NB4 (cell line): ENCODE data around the gene SDSL.
A peak's percentile ranks its signal among the peaks of the same experiment; 100 is the strongest.

Experiments used
- DNase-seq: peaks from one replicate; pipeline ENCODE4 v3.0.0; 2010; ENCODE audit warnings: low read depth
- H3K4me3 ChIP-seq: one replicate; pipeline ENCODE4 v1.5.1; 2011; ENCODE audit warnings: mild to moderate bottlenecking, low read depth, low read length, moderate library complexity
- MAX ChIP-seq: IDR thresholded peaks from 2 replicates; pipeline ENCODE4 v1.6.1; 2011; ENCODE audit warnings: low read depth, low read length
- MYC ChIP-seq: IDR thresholded peaks from 2 replicates; pipeline ENCODE4 v1.6.1; 2011; ENCODE audit warnings: low read depth, low read length
- POLR2A ChIP-seq: IDR thresholded peaks from 2 replicates; pipeline ENCODE4 v1.6.1; 2011; ENCODE audit warnings: mild to moderate bottlenecking; ENCODE audit not compliant: insufficient read length; ENCODE audit errors: extremely low read depth
- TF ChIP-seq, protein P1 (sequence below): IDR thresholded peaks from one replicate; pipeline ENCODE4 v1.5.1; 2012; ENCODE audit warnings: low read depth, low read length

The SDSL gene

DNA sequence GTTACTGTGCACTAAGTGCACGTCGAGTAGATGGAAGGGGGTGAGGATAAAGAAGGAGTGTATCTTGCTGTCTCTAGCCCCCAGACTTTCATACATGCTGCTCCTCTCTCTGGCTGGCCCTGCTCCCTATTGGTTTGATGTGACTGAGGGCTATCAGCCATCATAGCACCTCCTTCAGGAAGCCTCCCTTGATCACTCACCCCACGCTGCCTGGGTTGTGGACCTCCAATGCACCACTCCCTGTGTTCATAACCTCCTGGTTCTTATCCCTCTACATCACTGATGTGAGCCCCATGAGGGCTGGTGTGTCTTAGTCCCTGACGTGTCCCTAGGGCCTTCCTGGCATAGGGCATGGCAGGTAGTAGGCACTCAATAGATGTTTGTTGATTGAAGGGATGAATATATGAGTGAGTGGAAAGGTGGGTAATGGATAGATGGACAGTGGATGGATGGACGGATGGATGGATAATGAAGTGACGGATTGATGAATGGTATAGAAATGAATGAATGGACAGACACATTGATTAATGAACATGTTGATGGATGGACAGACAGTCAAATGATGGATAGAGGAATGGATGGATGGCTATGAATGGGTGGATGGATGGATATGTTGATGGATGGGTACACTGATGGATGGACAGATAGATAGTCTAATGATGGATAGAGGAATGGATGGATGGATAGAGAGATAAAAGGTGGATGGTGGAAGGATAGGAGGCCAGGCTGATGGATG is 15.0 kb downstream of the SDSL start:
- DNase-seq, result no peak
- H3K4me3 ChIP-seq, result no peak overlapping the region
- TF ChIP-seq, protein P1, sequence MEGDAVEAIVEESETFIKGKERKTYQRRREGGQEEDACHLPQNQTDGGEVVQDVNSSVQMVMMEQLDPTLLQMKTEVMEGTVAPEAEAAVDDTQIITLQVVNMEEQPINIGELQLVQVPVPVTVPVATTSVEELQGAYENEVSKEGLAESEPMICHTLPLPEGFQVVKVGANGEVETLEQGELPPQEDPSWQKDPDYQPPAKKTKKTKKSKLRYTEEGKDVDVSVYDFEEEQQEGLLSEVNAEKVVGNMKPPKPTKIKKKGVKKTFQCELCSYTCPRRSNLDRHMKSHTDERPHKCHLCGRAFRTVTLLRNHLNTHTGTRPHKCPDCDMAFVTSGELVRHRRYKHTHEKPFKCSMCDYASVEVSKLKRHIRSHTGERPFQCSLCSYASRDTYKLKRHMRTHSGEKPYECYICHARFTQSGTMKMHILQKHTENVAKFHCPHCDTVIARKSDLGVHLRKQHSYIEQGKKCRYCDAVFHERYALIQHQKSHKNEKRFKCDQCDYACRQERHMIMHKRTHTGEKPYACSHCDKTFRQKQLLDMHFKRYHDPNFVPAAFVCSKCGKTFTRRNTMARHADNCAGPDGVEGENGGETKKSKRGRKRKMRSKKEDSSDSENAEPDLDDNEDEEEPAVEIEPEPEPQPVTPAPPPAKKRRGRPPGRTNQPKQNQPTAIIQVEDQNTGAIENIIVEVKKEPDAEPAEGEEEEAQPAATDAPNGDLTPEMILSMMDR, result no peak
- TF ChIP-seq MAX, result no peak
- TF ChIP-seq MYC, result no peak
- TF ChIP-seq POLR2A, result no peak

DNA sequence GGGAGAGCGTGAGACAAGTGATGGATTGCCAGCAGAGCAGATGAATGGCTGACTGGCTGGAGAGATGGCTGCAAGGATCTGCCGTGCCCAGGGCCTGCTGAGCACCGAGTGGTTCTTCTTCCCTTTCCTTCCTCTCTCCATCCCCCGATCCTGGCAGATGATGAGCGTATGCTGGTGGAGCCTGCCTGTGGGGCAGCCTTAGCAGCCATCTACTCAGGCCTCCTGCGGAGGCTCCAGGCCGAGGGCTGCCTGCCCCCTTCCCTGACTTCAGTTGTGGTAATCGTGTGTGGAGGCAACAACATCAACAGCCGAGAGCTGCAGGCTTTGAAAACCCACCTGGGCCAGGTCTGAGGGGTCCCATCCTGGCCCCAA is 15.5 kb downstream of the SDSL start:
- DNase-seq, result no peak
- TF ChIP-seq POLR2A (no peak), MAX (no peak), MYC (no peak)
- TF ChIP-seq, protein P1, result no peak
- no peak overlapping the region for H3K4me3 ChIP-seq

DNA sequence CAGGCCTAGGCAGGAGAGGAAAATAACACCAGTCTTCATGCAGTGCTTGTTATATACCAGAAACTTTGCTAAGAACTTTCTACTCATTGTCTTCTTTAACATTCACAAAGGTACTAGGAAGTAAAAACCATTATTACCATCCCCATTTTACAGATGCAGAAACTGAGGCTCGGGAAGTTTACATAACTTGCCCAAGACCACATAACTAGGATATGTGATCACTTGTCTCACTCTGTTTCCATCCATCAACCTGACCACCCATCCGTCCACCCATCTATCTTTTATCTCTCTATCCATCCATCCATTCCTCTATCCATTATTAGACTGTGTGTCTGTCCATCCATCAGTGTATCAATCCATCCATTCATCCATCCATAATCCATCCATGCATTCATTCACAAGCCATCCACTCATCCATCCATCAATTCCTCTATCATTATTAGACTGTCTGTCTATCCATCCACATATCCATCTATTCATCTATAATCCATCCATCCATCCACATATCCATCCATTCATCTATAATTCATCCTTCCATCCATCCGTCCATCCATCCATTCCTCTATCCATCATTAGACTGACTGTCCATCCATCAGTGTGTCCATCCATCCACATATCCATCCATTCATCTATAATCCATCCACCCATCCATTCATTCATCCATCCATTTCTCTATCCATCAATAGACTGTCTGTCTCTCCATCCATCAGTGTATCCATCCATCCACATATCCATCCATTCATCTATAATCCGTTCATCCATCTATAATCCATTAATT is 16.5 kb downstream of the SDSL start:
- TF ChIP-seq MAX (no peak), MYC (no peak), POLR2A (no peak)
- TF ChIP-seq, protein P1, result no peak
- DNase-seq, result no peak

GRCh38 chr12:113439301-113439597 is 17.1 kb downstream of the SDSL start:
- no peak overlapping the region for H3K4me3 ChIP-seq
- TF ChIP-seq POLR2A (no peak), MAX (no peak), MYC (no peak)
- TF ChIP-seq, protein P1, result no peak
- DNase-seq, result no peak

More for the DNA sequence above, 16.5 kb downstream of the SDSL start:
- H3K4me3 ChIP-seq, result no peak overlapping the region

- DNase-seq, result peak; percentile 54
- TF ChIP-seq, protein P1, result peak; percentile 93
- TF ChIP-seq MYC, result no peak
- TF ChIP-seq MAX, result no peak
- no peak overlapping the region for H3K4me3 ChIP-seq
These were observed 17.4 kb downstream of the SDSL start for GRCh38 chr12:113439606-113440030.
